GM23248 (cell line): Measurements from ENCODE around the gene UCP2. TPM values are rescaled to one million over a fixed set of nuclear protein-coding genes. Genes with fewer than 3 reads are reported as not detected.

Experiments
- DNase-seq: peaks from one replicate; pipeline ENCODE4 v3.0.0-alpha.2; 2015
- H2AFZ ChIP-seq: fragments of 200-600 bp; sonication (generic); 2 replicates; pipeline ENCODE4 v1.6.1; 2016; ENCODE audit warnings: antibody characterized with exemption
- H3F3A ChIP-seq: fragments of 200-600 bp; sonication (generic); 2 replicates; pipeline ENCODE4 v1.6.1; 2016; ENCODE audit warnings: mild to moderate bottlenecking, antibody characterized with exemption, mixed run types; ENCODE audit not compliant: insufficient read depth
- H3K27ac ChIP-seq: fragments of 200-600 bp; sonication (generic); 2 replicates; pipeline ENCODE4 v1.5.1; 2016; ENCODE audit warnings: mild to moderate bottlenecking
- H3K27me3 ChIP-seq: fragments of 200-600 bp; sonication (generic); replicated peaks from 2 replicates; pipeline ENCODE4 v1.6.1; 2016; ENCODE audit warnings: mild to moderate bottlenecking; ENCODE audit not compliant: insufficient read depth
- H3K36me3 ChIP-seq: fragments of 200-600 bp; sonication (generic); 2 replicates; pipeline ENCODE4 v1.6.1; 2016; ENCODE audit warnings: low read depth, mild to moderate bottlenecking
- H3K4me1 ChIP-seq: fragments of 200-600 bp; sonication (generic); 2 replicates; pipeline ENCODE4 v1.6.1; 2016; ENCODE audit warnings: mild to moderate bottlenecking; ENCODE audit not compliant: insufficient read depth
- H3K4me2 ChIP-seq: fragments of 200-600 bp; sonication (generic); one replicate; pipeline ENCODE4 v1.6.1; 2016; ENCODE audit warnings: mild to moderate bottlenecking; ENCODE audit not compliant: unreplicated experiment
- H3K4me3 ChIP-seq: fragments of 200-600 bp; sonication (generic); 2 replicates; pipeline ENCODE4 v1.5.1; 2016; ENCODE audit warnings: mild to moderate bottlenecking
- H3K79me2 ChIP-seq: fragments of 200-600 bp; sonication (generic); 2 replicates; pipeline ENCODE4 v1.6.1; 2016; ENCODE audit warnings: mild to moderate bottlenecking; ENCODE audit not compliant: insufficient read depth
- H3K9ac ChIP-seq: fragments of 200-600 bp; sonication (generic); 2 replicates; pipeline ENCODE4 v1.6.1; 2016; ENCODE audit warnings: mild to moderate bottlenecking
- H3K9me2 ChIP-seq: fragments of 200-600 bp; sonication (generic); 2 replicates; pipeline ENCODE4 v1.6.1; 2016; ENCODE audit warnings: mixed run types, mild to moderate bottlenecking, moderate library complexity; ENCODE audit not compliant: insufficient read depth
- H3K9me3 ChIP-seq: fragments of 200-600 bp; sonication (generic); one replicate; pipeline ENCODE4 v1.6.1; 2017; ENCODE audit warnings: low read depth
- H4K20me1 ChIP-seq: fragments of 200-600 bp; sonication (generic); 2 replicates; pipeline ENCODE4 v1.6.0; 2016; ENCODE audit not compliant: insufficient read depth
- EZH2 ChIP-seq: fragments of 200-600 bp; sonication (generic); IDR thresholded peaks from 2 replicates; pipeline ENCODE4 v1.6.1; 2018; ENCODE audit warnings: antibody characterized with exemption, mild to moderate bottlenecking; ENCODE audit not compliant: insufficient read depth, poor library complexity, severe bottlenecking
- EZH2phosphoT487 ChIP-seq: fragments of 200-600 bp; sonication (generic); IDR thresholded peaks from 2 replicates; pipeline ENCODE4 v1.6.1; 2018; ENCODE audit warnings: antibody characterized with exemption, moderate library complexity, mild to moderate bottlenecking, low read depth; ENCODE audit not compliant: insufficient read depth
- WGBS, 2 experiments: methylation state at CpG; one replicate each; pipeline ENCODE4 v1.1.6; 2015 to 2017; ENCODE audit warnings: low lambda C conversion rate in 2 of 2, low coverage in 1 of 2; ENCODE audit errors: missing lambda C conversion rate in 2 of 2; 5-methylcytosine and 5-hydroxymethylcytosine counted together
- in situ Hi-C: fragments of 300-500 bp; cut with MboI; formaldehyde crosslinking; loops from 2 replicates; pipeline ENCODE4 v1.15.0; 2020
- polyA plus RNA-seq: library from polyadenylated mRNA; unstranded; fragments of >200 nt; fragmentation: Nextera tagmentation; extraction: Ambion mirVana; gene quantifications from 2 replicates; pipeline ENCODE4 v1.2.1, GENCODE V29; 2016
- total RNA-seq: library from RNA; depleted of rRNA; stranded (reverse); fragments of >200 nt; shearing (Covaris generic); gene quantifications from 2 replicates; pipeline ENCODE4 v1.2.3, GENCODE V29; 2014

UCP2 gene
- total and polyA plus RNA-seq, 2 experiments from 2014 or later, result 2.0 TPM; not detected in 1

DNA sequence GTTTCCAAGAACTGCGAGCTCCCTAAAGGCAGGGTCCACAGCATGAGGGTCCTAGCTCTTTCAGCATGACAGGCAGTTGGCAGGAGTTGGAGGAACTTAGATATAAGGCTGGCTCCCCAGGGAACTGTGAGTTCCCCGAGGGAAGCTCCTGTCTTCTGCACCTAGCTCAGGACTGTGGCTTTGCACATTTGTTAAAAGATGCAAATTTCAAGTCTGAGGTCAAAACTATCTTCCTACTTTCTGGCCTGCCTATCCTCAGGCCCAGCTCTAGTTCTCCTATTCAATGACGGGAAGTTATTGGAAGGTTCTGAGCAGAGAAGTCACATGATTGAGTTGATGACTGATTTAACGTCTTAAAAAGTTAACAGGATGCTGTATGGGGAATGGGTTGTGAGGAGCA lies 37.9 kb upstream of the UCP2 start:
- Histone ChIP-seq H3K27me3 (no peaks in the 10 kb centered on the region), H4K20me1 (no peaks in the 10 kb centered on the region), H3K4me1 (peaks cover 41% of the 10 kb centered on the region), H3K9me2 (no peaks in the 10 kb centered on the region), H3K4me2 (no peak overlapping the region), H3K27ac (peak overlapping the region; percentile 77), H2AFZ (no peak overlapping the region), H3F3A (peaks cover 39% of the 10 kb centered on the region), H3K4me3 (no peak overlapping the region), H3K36me3 (no peaks in the 10 kb centered on the region), H3K9me3 (no peaks in the 10 kb centered on the region), H3K9ac (no peak overlapping the region), H3K79me2 (no peaks in the 10 kb centered on the region)
- no peak for DNase-seq
- in situ Hi-C loops, result no loop called here
- WGBS, 2 experiments, result 90 to 94% methylated on average over 4 of the region's 4 CpGs
- TF ChIP-seq EZH2 (no peak), EZH2phosphoT487 (no peak)

DNA sequence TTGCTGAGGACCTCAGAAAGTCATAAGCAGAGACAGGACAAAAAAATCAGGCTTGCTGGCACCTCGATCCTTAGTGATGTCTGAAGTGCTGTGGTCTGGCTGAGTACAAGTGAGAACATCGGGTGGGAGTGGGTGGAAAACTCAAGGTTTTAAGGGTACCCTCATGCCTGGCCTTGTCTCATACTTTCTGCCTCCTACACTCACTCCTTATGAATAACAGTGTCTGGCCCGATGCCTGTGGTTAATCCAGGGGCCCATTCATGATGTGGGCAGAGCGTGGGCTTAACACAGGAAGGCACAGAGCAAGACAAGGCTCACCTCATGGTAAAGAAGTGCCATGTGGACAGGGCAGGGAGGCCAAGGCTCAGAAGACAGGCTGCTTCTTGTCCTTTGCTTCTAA lies 37.2 kb upstream of the UCP2 start:
- 51 to 55% methylated on average over 4 of the region's 4 CpGs for WGBS, 2 experiments
- Histone ChIP-seq H3K9me3 (no peaks in the 10 kb centered on the region), H3K9ac (peak overlapping the region; percentile 62), H3K9me2 (no peaks in the 10 kb centered on the region), H3K27ac (peak overlapping the region; percentile 77), H3K4me1 (peaks cover 34% of the 10 kb centered on the region), H3F3A (peaks cover 32% of the 10 kb centered on the region), H4K20me1 (no peaks in the 10 kb centered on the region), H3K36me3 (no peaks in the 10 kb centered on the region), H2AFZ (0 out of 2 replicates have a peak overlapping the region, but pooled peaks have one; percentile 1), H3K27me3 (no peaks in the 10 kb centered on the region), H3K4me2 (peak overlapping the region; percentile 54), H3K79me2 (no peaks in the 10 kb centered on the region), H3K4me3 (no peak overlapping the region)
- in situ Hi-C loops, result no loop called here
- DNase-seq, result peak; percentile 72
- TF ChIP-seq EZH2phosphoT487, result no peak
- TF ChIP-seq EZH2, result no peak

DNA sequence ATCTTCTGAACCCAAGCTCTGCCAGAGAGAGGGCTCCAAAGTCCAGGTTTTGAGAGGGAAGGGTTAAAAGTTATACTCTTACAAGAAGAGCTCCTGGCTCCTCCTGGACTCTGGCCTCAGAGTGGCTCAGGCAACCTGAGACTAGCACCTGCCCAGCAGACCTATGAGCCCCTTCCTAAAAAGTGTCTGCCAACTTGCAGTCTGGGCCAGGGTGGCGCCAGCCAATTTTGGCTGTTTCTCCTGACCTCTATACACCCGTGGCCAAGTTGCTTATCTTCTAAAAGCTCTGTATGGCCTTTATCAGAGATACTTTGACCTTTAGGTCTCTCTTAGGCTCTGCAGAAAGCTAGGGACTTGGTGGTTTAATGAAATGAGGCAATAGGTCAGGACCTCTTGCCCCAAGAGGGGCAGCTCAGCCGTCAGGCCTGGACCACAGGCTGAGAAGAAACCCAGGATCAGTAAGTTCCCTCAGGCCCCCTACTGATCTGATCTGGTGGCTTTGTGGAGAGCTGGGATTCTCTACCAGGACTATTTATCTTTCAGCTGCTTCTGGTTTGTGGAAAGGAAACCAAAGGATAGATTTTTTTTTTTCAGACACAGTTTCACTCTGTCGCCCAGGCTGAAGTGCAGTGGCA lies 36.6 kb upstream of the UCP2 start:
- in situ Hi-C loops, result no loop called here

DNA sequence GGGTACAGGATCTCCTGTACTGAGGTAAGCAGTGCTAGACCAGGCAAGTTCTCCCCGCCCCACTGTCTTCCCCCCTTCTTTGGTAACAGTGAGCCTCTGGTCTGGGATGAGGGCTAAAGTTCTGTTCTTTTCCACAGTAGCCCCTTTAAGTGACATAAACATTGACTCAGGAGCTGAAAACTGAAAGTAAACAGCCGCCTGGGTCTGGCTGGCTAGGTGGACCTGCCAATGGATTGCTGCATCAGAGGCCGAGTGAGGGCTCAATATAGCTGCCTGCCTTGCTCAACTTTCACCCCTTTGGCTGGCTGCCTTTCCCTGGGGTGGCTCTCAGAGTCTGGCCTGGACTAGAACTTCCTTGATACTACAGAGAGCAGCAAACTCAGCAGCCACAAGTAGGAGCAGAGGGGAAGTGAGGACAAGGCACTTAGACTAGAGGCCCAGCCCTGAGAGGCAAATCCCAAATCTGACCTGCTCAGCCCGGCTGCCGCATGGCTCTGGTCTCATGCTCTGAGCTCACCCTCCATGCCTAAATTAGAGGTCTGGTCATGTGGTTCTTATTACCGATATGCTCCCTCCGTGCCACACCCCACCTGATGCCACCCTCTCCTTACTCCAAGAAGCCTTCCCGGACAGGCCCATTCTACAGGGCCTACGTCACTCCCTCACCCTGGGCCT lies 35.8 kb upstream of the UCP2 start:
- Histone ChIP-seq H3K4me1 (peaks cover 25% of the 10 kb centered on the region), H3K36me3 (no peaks in the 10 kb centered on the region), H3K9me3 (no peaks in the 10 kb centered on the region), H3K9ac (peak overlapping the region; percentile 62), H2AFZ (peak overlapping the region; percentile 56), H3K27ac (peak overlapping the region; percentile 77), H3F3A (peaks cover 20% of the 10 kb centered on the region), H4K20me1 (no peaks in the 10 kb centered on the region), H3K9me2 (no peaks in the 10 kb centered on the region), H3K27me3 (no peaks in the 10 kb centered on the region), H3K79me2 (no peaks in the 10 kb centered on the region), H3K4me2 (peak overlapping the region; percentile 54), H3K4me3 (no peak overlapping the region)
- TF ChIP-seq EZH2phosphoT487 (no peak), EZH2 (no peak)
- peak; percentile 91 for DNase-seq
- WGBS, 2 experiments, result 46 to 55% methylated on average over 9 of the region's 9 CpGs
- in situ Hi-C loops, result no loop called here

More for the DNA sequence above, 36.6 kb upstream of the UCP2 start:
- H3K27ac ChIP-seq, result peak overlapping the region; percentile 77
- H2AFZ ChIP-seq, result peak overlapping the region; percentile 56; the same call in 1 of the 2 replicates
- 79 to 81% methylated on average over 4 of the region's 4 CpGs for WGBS, 2 experiments
- peaks cover 27% of the 10 kb centered on the region for H3F3A ChIP-seq
- H3K4me2 ChIP-seq, result peak overlapping the region; percentile 54
- H3K27me3 ChIP-seq, result no peaks in the 10 kb centered on the region
- peak overlapping the region; percentile 62 for H3K9ac ChIP-seq
- no peaks in the 10 kb centered on the region for H3K36me3 ChIP-seq
- H3K4me3 ChIP-seq, result no peak overlapping the region
- no peak for TF ChIP-seq EZH2
- no peak for TF ChIP-seq EZH2phosphoT487
- H3K9me2 ChIP-seq, result no peaks in the 10 kb centered on the region
- peak; percentile 15 for DNase-seq
- no peaks in the 10 kb centered on the region for H3K79me2 ChIP-seq
- H4K20me1 ChIP-seq, result no peaks in the 10 kb centered on the region
- peaks cover 28% of the 10 kb centered on the region for H3K4me1 ChIP-seq
- no peaks in the 10 kb centered on the region for H3K9me3 ChIP-seq
